CD4-positive, alpha-beta T cell treated with Interleukin-12 subunit alpha and Interleukin-12 subunit beta, for 1 hour (primary cell): Measurements from ENCODE around the gene RABL2B.
A peak's percentile ranks its signal among the peaks of the same experiment; 100 is the strongest.

Experiments used
- DNase-seq: peaks from one replicate; pipeline ENCODE4 v3.0.0-alpha.2; 2020

Gene RABL2B

DNA sequence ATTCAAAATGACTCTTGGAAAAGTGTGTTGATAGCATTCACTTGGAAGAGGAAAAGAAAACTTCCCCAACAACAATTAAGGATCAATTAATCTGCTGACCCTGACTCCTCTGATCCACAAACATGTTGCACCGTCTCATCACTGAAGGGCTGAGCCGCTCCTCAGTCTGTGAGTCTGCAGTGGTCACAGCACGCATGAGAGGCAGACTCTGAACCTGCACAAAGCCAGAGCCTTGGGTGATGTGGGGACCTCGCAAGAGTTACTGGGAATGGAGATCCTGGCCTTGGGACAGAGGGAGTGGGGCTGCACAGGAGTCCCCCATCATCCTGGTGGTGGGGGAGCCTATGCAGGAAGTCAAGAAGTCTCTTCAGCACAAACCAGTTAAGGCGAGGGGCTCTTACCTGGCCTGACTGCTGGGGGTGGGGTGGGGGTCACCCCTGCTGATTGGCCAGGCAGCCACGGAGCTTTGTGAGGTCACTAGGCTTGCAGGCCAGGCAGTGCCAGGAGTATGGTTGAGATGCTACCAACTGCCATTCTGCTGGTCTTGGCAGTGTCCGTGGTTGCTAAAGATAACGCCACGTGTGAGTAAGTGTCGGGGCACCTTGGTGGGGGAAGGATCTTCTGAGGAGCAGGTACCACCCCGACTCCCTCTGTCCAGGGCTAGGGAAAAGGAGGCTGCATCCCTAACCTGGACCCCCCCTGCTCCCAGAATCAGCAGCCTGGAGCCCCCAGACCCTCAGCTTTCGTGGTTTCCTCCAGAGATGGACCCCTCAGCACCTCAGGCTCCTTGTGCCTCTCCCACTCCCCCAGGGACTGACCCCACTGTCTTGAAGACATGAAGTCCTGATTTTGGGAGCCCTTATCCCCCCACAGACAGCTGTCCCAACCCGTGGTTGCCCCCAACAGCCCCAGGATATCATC, 45.4 kb downstream of the RABL2B start, which contains the start of gene ACR:
Gene ACR, plus strand, starts transcription at position 477 of the 921 bp plus-strand sequence. Its CDS starts 32 bp downstream, at position 509.
- DNase-seq, result no peak

- DNase-seq, result no peak
These were observed 47.8 kb downstream of the RABL2B start for GRCh38 chr22:50735739-50736030.

GRCh38 chr22:50734986-50735738, 48.3 kb downstream of the RABL2B start:
- no peak for DNase-seq

DNA sequence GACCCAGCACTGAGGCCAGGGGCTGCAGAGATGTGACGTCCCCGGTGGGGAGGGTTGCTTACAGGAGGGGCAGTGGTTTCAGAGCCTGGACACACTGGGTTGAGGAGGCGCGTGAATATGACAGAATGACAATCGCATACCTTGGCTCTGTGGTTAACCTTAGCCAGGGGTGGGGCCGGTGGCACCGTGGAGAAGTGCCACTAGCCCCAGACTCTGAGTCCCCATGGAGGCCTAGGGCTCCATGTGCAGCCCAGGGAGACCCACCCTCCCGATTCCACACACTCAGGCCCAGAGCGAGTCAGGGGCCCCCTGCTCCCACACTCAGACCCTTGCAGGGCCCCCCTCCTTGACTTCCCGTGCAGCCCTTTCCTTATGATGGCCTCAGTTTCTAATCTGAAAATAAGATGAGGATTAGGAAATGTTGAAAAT, 49.1 kb downstream of the RABL2B start:
- DNase-seq, result no peak

DNA sequence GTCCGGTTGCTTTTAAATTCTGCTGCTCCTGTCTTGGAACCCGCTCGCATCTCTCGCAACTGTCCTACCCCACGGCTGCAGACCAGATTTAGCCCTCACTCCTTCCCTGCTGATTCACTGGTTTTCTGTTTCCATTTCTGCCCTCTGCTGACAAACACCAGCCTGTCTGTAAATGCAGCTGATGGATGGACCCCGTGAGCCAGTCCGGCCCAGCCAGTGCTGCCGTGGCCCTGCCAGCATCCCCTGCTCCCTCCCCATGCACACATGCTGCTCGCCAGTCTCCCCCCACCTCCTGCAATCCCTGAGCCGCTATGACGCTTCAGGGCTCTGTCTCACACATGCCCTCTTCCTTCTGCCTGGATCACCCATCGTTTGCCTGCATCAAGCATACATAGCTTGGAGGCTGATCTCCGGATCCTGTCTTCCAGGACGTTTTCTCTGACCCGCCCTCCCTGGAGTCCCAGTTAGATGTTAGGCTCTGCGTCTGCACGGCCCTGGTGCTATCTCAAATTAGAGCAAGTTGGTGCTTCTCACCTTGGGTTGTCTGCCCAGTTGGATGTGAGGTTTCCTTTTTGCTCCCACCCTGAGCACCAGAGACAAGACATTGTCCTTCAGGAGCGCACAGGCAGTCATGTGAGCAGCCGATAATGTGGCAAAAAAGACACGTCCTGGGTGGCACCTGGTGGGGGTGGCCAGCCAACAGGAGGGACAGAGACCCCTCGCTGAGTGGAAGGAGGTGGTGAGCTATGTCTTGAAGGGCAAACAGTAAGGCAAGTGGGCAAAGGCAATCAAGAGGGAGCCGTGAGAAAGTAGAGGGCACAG, 49.7 kb downstream of the RABL2B start:
- DNase-seq, result no peak

DNA sequence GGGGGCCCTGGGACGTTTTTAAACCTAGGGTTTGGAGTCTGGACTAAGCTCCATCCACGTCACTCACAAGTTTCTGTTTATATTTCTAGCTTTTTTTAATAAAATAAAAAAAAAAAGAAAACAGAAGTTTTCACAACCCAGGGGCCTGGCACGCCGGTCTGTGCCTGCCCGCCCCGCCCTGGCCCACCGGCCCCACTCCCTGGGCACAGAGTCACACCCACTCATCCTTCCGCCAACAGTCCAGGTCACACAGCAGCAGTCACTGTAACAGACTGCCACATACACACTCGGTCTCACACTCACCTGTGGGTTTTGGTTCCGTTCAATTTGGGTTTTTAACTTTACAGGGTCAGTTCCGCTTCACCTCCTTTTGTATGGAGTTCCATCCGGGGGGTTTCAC, 50.8 kb downstream of the RABL2B start:
- no peak for DNase-seq

- peak; percentile 75 for DNase-seq
These were observed 51.4 kb downstream of the RABL2B start for GRCh38 chr22:50731811-50732624.

- DNase-seq, result no peak
These were observed 52.3 kb downstream of the RABL2B start for GRCh38 chr22:50730941-50731661.

DNA sequence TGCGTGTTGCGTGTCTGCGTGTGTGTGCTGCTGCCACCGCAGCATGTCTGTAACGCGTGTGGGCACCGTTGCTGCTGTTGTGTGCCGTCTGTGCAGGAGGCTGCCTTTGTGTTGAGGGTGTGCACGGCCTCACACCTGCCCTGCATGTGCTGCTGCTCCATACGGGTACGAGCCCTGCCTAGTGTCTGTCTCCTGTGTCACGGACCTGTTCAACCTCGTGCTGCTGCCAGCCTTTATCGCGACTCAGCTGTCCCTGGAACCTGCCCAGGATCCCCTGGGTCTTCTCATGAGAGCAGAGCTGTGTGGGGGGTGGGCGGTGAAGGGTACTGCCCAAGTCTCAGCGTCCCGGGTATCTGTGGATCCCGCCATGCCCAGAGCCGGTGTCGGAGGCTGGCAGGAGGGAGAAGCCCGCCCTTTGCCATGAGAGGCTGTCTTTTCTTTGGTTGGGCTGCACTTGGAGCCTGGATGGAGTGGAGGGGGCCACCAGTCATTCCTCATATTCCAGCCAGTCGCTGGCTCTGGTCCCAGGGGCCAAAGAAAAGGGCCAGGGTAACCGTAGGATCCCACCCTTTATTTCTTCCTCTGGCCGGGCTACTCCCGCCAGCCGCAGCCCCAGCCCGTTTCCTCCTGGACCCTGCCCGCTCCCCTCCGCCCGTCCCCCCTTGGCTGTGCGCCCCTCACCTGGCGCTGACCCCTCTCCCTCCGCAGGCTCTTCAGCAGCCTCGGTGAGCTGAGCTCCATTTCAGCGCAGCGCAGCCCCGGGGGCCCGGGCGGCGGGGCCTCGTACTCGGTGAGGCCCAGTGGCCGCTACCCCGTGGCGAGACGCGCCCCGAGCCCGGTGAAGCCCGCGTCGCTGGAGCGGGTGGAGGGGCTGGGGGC, 53.2 kb downstream of the RABL2B start:
- no peak for DNase-seq

GRCh38 chr22:50729391-50730012, 53.9 kb downstream of the RABL2B start:
- DNase-seq, result no peak

DNA sequence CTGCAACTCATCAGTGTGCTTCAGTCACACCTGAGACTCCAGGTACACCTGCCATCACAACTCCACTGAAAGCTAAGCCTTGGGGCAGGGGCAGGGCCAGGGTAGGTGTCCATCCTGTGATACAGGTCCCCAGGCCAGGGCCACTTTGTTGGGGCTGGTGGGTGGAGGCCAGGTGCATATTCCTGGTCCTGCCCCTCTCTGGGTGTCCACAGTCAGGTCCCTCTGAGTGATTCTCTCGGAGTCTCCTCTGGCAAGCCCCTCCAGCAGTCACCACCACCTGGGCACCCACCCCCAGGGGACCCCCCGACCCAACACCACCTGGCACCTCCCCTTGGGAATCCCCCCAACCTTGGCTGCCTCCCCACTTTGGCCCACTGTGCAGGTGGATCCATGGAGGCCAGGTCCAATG, 54.9 kb downstream of the RABL2B start:
- DNase-seq, result no peak

- DNase-seq, result no peak
These were observed 55.5 kb downstream of the RABL2B start for GRCh38 chr22:50727678-50728522.

GRCh38 chr22:50726643-50727340, 56.6 kb downstream of the RABL2B start:
- DNase-seq, result no peak

GRCh38 chr22:50725597-50725996, 57.8 kb downstream of the RABL2B start:
- no peak for DNase-seq

DNA sequence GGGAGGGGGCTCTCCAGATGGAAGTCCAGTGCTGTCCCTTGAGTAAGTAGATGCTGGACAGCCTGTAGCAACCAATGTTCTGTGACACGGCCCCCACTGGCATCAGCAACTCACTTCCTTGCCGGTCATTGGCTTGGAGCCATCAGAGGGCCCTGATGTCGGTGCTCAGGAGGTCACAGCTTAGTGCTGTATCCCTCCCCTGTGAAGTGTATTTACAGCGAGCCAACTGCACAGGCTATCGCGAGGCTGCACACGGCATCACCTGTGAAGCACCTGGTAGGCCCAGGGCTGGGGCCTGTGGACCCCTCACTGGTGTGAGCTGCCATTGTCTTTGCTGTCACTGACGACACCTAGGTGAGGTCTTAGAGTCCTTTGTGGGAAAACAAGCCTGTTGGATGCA, 58.8 kb downstream of the RABL2B start:
- no peak for DNase-seq

DNA sequence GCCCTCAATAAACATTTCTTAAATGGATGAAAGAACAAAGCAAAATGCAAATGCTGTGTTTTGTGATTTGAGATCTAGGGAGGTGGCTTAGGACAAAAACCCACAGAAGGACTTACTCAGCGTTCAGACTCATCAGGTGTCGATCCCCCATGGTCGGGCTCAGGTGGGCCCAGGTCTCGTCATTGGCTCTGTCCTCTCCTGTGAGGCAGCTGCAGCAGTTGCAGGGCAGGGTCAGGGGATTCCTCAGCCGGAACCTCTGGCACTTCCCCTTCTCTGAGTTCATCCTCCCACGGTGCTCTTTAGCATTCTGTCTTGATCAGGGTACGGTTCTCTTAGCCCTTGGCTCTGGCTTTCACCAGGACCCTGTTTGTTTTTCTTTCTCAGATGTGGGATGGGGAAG, 59.4 kb downstream of the RABL2B start:
- no peak for DNase-seq

DNA sequence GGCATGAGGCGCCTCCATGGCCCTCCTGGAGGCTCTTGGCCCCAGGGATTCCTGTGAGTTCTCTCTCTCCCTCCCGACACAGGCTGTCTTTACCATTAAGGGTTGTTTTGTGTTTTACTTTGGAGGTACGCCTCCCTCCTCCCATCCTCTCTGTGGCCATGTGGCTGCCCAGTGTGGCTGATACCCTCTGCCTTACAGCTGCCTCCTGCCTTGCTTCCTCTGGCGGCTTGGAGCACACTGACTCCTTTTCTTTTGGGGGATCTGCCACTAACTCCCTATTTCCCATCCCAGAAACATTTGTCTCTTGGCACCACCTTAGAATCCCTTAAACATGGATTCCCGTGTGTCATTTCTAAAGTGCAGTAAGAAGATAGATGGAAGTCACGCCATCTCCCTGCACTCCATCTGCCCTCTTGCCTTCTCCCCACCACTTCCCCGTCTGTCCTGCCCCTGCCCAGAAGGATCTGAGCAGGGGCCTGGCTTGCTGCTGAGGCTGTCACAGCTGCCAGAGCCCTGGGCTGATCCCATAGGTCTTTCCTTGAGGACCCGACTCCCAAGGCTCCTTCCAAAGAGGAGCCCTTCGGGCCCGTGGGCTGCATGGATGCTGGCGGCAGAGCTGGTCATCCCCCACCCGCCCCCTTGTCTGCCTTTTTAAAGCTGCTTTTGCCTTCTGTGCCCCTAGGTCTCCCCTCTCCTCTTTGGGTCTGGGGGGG, 60.6 kb downstream of the RABL2B start:
- no peak for DNase-seq
